Adrenal gland (tissue), 12 donors: Measurements from ENCODE around the gene CDH3. TPM values are rescaled to one million over a fixed set of nuclear protein-coding genes. Genes with fewer than 3 reads are reported as not detected.

Source experiments
- DNase-seq, 7 donors: peaks; one replicate each; pipeline ENCODE4 v3.0.0-alpha.2; 2019 to 2020
- H3K27ac ChIP-seq, 5 donors: fragments of 200-600 bp; sonication (generic) in 4 of 5; 1 replicate in 3 of 5; 2 replicates in 2 of 5; pipeline versions ENCODE4 v1.5.1 to v1.8.0; 2016 to 2020; ENCODE audit warnings: mild to moderate bottlenecking in 1 of 5
- H3K27me3 ChIP-seq: fragments of 200-600 bp; 2 replicates; pipeline ENCODE4 v1.8.0; 2021
- H3K36me3 ChIP-seq, 2 donors: fragments of 200-600 bp; replicated peaks in 1 of 2; 1 replicate in 1 of 2; 2 replicates in 1 of 2; pipeline versions ENCODE4 v1.5.1 to v1.8.0; 2018 to 2022
- H3K4me1 ChIP-seq, 2 donors: fragments of 200-600 bp; replicated peaks in 1 of 2; 1 replicate in 1 of 2; 2 replicates in 1 of 2; pipeline versions ENCODE4 v1.5.1 to v1.8.0; 2018 to 2021
- H3K4me3 ChIP-seq, 4 donors: fragments of 200-600 bp; sonication (generic) in 3 of 4; one replicate each; pipeline ENCODE4 v1.5.1; 2016 to 2018
- H3K9me3 ChIP-seq, 3 donors: fragments of 200-600 bp; sonication (generic) in 1 of 3; replicated peaks in 1 of 3; 1 replicate in 2 of 3; 2 replicates in 1 of 3; pipeline versions ENCODE4 v1.5.1 to v1.8.0; 2016 to 2021
- POLR2A ChIP-seq, 2 donors: fragments of 450-650 bp; IDR thresholded peaks; one replicate each; pipeline ENCODE4 v1.6.1; 2017; ENCODE audit warnings: antibody characterized with exemption in 2 of 2, mild to moderate bottlenecking in 2 of 2, moderate library complexity in 1 of 2
- WGBS, 4 donors: extraction: QIAGEN DNeasy Blood & Tissue Kit in 2 of 4; methylation state at CpG; one replicate each; pipeline versions ENCODE4 v1.1.5 to v1.1.7; 2013 to 2017; 5-methylcytosine and 5-hydroxymethylcytosine counted together
- intact Hi-C, 2 donors: fragments of 100-400 bp; cut with DNase I; formaldehyde crosslinking; loops; one replicate each; pipeline versions ENCODE4 v1.14.1 to v1.15.0; 2022 to 2023
- polyA plus RNA-seq, 3 donors: library from polyadenylated mRNA; stranded (reverse); fragments of 200-250 nt in 2 of 3; fragments of 350-450 nt in 1 of 3; fragmentation: Illumina TruSeq in 1 of 3; extraction: RNeasy Lipid Tissue Mini Kit (QIAGEN cat#74804) in 1 of 3; gene quantifications; one replicate each; pipeline ENCODE4 v1.2.3, GENCODE V29; 2013 to 2014
- total RNA-seq, 9 donors: library from RNA; depleted of rRNA in 4 of 9; stranded (reverse); fragments of >200 nt in 4 of 9; fragments of 120-200 nt in 1 of 9; fragmentation: NEBNext Ultra II Directional in 1 of 9; extraction: Animal tissue kit (Norgen Biotek cat#: 25700) in 1 of 9; gene quantifications; one replicate each; pipeline versions ENCODE4 v1.1.0 to v1.2.4, GENCODE V29; 2013 to 2023
- TF ChIP-seq, protein P1 (sequence below), 6 experiments: fragments of 450-650 bp in 4 of 6; fragments of 200-600 bp in 2 of 6; sonication (generic) in 1 of 6; IDR thresholded peaks; 1 replicate in 5 of 6; 2 replicates in 1 of 6; pipeline versions ENCODE4 v1.5.1 to v1.8.0; 2016 to 2021; ENCODE audit warnings: antibody characterized with exemption in 6 of 6, mild to moderate bottlenecking in 2 of 6, moderate library complexity in 1 of 6
- donor health status: healthy with polysubstance abuse.
- donor health status: Bipolar disorder and iron deficiency.
- donor health status: DM: yes; HTN: yes; CAD: no.
- donor health status: DM: no; HTN: no; CAD: no.
- donor health status: DM: no; HTN: no; CAD: no.
- donor health status: DM: yes; HTN: yes; CAD: no.

The CDH3 gene
- total and polyA plus RNA-seq, 12 donors = 0.16 to 3.3 (median 1.0) TPM; not detected in 1

DNA sequence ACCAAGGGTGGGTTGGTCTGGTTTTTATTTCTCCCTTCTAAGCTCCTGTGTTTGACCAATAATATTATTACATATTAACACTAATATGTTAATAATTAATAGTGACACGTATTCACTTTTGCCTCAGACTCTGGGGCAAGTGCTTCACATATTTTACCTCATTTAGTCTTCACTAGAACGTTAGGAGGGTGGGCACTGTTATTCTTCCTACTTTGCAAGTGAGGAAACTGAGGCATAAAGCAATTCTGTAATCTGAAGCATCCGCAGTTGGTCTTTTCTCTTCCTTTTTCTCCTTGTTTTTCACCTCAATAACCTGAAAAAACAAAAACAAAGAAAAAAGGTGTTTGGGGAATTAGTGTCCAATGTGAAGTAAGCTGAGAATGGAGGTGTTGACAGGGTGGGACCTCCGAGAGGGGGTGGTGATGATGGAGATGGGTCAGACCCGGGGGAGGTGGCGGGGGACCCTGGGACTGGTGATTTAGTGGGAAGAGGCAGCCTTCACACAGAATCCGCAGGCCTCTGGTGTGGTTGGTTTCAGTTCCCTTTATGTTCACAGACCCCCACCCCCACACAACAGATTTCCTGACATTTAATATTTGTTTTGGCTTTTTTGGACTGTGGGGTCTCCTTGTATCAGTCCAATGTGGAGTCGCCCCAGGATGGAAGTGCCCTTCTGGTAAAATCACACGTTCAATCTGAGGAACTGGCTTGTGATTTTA, 95.7 kb downstream of the CDH3 start:
- TF ChIP-seq, protein P1, sequence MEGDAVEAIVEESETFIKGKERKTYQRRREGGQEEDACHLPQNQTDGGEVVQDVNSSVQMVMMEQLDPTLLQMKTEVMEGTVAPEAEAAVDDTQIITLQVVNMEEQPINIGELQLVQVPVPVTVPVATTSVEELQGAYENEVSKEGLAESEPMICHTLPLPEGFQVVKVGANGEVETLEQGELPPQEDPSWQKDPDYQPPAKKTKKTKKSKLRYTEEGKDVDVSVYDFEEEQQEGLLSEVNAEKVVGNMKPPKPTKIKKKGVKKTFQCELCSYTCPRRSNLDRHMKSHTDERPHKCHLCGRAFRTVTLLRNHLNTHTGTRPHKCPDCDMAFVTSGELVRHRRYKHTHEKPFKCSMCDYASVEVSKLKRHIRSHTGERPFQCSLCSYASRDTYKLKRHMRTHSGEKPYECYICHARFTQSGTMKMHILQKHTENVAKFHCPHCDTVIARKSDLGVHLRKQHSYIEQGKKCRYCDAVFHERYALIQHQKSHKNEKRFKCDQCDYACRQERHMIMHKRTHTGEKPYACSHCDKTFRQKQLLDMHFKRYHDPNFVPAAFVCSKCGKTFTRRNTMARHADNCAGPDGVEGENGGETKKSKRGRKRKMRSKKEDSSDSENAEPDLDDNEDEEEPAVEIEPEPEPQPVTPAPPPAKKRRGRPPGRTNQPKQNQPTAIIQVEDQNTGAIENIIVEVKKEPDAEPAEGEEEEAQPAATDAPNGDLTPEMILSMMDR (IDR thresholded peaks at IDR 0.05) = no peak
- TF ChIP-seq POLR2A (IDR thresholded peaks at IDR 0.05) = no peak
- Histone ChIP-seq H3K27me3 (peaks cover 32% of the 10 kb centered on the region), H3K4me3 (no peak overlapping the region), H3K36me3 (no peaks in the 10 kb centered on the region), H3K27ac (no peak overlapping the region), H3K9me3 (no peaks in the 10 kb centered on the region), H3K4me1 (peaks cover 5 to 6% of the 10 kb centered on the region in 2 donors)
- WGBS, 4 donors = 53 to 76% (median 74%) methylated on average over 9 of the region's 9 CpGs
- DNase-seq = no peak
- intact Hi-C loops = no loop called here

DNA sequence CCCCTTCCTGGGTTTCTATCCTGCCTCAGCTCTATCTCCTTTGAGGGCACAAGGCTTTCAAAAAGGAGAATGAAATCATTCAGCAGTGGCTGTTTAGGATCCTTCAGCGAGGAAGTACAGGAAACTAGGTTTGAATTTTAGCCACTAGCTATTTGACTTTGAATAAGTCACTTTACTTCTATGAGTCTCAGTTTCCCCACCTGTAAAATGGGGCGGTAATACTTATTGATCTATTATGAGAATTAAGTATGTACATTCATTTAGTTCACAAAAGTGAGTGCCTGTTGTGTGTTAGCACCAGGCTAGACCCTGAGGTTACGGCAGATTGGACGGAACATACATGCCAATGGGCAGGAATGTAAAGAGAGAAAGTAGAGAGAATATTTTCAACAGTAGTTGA, 98.6 kb downstream of the CDH3 start:
- Histone ChIP-seq H3K4me1 (no peaks in the 10 kb centered on the region), H3K27me3 (peaks cover 4% of the 10 kb centered on the region), H3K36me3 (no peaks in the 10 kb centered on the region), H3K4me3 (no peak overlapping the region), H3K27ac (no peak overlapping the region), H3K9me3 (no peaks in the 10 kb centered on the region)
- TF ChIP-seq, protein P1 (IDR thresholded peaks at IDR 0.05) = no peak
- no peak for TF ChIP-seq POLR2A (IDR thresholded peaks at IDR 0.05)
- intact Hi-C loops = no loop called here
- DNase-seq = no peak
- 90 to 96% (median 93%) methylated on average over 4 of the region's 4 CpGs for WGBS, 4 donors

DNA sequence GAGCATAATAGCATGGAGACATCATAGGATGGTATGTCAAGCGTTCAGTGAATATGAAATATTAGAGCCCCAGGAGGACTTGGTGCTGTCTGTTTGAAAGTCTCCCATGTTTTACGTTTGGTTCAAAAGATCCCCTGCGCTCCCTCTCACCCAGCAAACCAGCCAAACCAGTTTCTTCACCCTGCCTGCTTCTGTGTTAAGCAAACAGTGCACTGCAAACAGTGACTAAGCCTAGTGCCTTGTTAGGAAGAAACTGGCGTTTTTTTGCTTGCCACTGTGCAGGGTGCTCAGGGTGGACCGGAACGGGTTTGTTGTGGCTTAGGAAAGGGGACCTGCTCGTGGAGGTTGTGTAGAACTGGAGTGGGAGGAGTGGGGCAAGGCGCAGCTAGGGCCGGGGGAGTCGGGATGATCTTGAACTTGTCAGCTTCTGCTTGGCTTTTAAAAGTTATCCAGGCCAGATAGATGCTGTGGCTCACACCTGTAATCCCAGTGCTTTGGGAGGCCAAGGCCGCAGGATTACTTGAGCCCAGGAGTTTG, 99.7 kb downstream of the CDH3 start:
- no peak overlapping the region for H3K4me3 ChIP-seq
- no peaks in the 10 kb centered on the region for H3K4me1 ChIP-seq
- H3K27me3 ChIP-seq = no peaks in the 10 kb centered on the region
- WGBS, 4 donors = 71 to 79% (median 75%) methylated on average over 11 of the region's 11 CpGs
- H3K36me3 ChIP-seq = no peaks in the 10 kb centered on the region
- intact Hi-C loops = no loop called here
- DNase-seq = no peak
- no peak for TF ChIP-seq POLR2A (IDR thresholded peaks at IDR 0.05)
- TF ChIP-seq, protein P1 (IDR thresholded peaks at IDR 0.05) = no peak
- no peaks in the 10 kb centered on the region for H3K9me3 ChIP-seq
- no peak overlapping the region for H3K27ac ChIP-seq

DNA sequence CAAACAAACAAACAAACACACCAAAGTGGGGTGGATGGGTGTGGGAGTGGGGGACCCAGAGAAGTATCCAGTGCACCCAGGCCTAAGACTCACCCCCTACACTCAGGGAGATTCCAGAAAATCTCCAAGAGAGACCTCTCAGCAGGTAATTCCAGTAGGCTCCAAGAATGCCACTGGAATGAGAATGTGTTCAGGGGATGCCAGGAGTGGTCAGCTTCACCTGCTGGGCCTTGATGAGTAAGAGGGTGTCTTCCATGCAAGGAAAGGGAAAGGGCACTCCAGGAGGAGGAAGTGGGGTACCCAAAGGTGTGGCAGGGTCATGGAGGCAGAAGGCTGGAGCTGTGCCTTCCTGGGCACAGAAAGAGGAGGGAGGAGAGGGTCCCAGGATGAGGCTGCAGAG, 101.8 kb downstream of the CDH3 start:
- no peak overlapping the region for H3K27ac ChIP-seq
- intact Hi-C loops = no loop called here

More for the DNA sequence above, 101.8 kb downstream of the CDH3 start:
- TF ChIP-seq POLR2A (IDR thresholded peaks at IDR 0.05) = no peak
- TF ChIP-seq, protein P1 (IDR thresholded peaks at IDR 0.05) = no peak
- Histone ChIP-seq H3K36me3 (no peaks in the 10 kb centered on the region), H3K4me3 (no peak overlapping the region), H3K9me3 (no peaks in the 10 kb centered on the region), H3K4me1 (no peaks in the 10 kb centered on the region), H3K27me3 (no peaks in the 10 kb centered on the region)
- no peak for DNase-seq
